Measurements from ENCODE around the gene FCGR3A. TPM values are rescaled to one million over a fixed set of nuclear protein-coding genes. Genes with fewer than 3 reads are reported as not detected.
"Not testable (repeated sequence)": the region's sequence is repeated elsewhere in the genome, so short reads cannot be mapped to it uniquely, and the experiment has no call there.

The FCGR3A gene
- total RNA-seq, 1 donor from 2014 or later, result not detected

DNA sequence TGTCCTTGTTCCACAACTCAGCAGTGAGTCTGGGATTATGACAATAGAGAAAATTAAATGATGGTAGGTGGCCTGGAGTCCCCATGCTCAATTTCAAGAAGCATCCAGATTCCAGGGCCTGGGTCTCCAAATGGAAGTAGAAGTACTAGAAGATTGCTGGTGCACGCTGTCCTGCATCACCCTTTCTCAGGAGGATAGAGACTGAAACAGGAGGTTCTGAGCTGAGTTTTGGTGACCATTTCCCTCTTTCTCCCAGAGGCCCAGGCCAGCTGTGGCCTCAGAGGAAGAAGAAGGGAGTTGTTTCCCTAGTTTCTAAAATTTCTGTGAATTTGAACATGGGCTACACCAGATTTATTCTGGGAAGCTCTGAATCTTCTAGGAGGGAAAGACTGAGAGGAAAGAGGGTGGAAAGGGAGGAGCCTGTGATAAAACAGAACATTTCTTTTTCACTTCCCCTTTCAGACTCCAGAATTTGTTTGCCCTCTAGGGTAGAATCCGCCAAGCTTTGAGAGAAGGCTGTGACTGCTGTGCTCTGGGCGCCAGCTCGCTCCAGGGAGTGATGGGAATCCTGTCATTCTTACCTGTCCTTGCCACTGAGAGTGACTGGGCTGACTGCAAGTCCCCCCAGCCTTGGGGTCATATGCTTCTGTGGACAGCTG is 31.4 kb upstream of the FCGR3A start:
- not testable (repeated sequence) for DNase-seq (ENCODE audit: extremely low spot score, unreplicated experiment); H3K9me3 Mint-ChIP-seq (ENCODE audit: unreplicated experiment); H3K36me3 Mint-ChIP-seq (ENCODE audit: unreplicated experiment); H3K4me3 Mint-ChIP-seq (ENCODE audit: unreplicated experiment); H3K27ac Mint-ChIP-seq (ENCODE audit: unreplicated experiment); H3K27me3 Mint-ChIP-seq (ENCODE audit: unreplicated experiment); H3K4me1 Mint-ChIP-seq (ENCODE audit: unreplicated experiment)

DNA sequence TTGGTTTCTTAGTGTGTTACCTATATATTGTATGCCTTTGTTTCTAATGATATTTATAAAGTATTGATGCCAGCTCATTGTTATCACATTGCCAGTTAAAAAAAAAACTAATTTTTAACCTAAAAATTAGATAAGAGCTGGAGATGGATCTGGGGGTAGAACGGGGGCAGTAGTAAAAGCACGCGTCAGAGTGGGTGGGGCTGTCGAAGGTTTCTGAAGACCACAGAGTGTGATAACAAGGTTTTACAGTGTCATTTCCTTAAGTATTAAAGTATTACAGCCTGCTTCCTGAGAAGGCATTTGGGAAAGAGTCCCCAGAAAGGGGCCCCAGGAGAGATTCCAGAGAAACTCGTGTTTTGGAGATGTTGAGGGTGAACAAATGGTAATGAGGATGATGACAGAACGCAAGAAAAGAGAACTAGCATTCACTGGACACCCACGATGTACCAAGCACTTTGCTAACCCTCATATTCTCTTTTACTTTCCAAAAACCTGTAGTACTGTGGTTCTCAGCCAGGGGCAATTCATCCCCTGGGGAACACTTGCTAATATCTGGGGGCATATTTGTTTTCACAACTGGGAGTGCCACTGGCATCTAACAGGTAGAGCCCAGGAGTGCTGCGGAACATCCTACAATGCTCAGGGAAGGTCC is 30.4 kb upstream of the FCGR3A start:
- not testable (repeated sequence) for H3K4me1 Mint-ChIP-seq (ENCODE audit: unreplicated experiment); H3K27ac Mint-ChIP-seq (ENCODE audit: unreplicated experiment); DNase-seq (ENCODE audit: extremely low spot score, unreplicated experiment)

GRCh38 chr1:161576676-161577075 is 27.1 kb upstream of the FCGR3A start:
- not testable (repeated sequence) for H3K27me3 Mint-ChIP-seq (ENCODE audit: unreplicated experiment); H3K4me1 Mint-ChIP-seq (ENCODE audit: unreplicated experiment); H3K27ac Mint-ChIP-seq (ENCODE audit: unreplicated experiment); DNase-seq (ENCODE audit: extremely low spot score, unreplicated experiment); H3K9me3 Mint-ChIP-seq (ENCODE audit: unreplicated experiment); H3K36me3 Mint-ChIP-seq (ENCODE audit: unreplicated experiment); H3K4me3 Mint-ChIP-seq (ENCODE audit: unreplicated experiment)

More for the DNA sequence above, 30.4 kb upstream of the FCGR3A start:
- H3K4me3 Mint-ChIP-seq (ENCODE audit: unreplicated experiment); H3K27me3 Mint-ChIP-seq (ENCODE audit: unreplicated experiment); H3K9me3 Mint-ChIP-seq (ENCODE audit: unreplicated experiment); H3K36me3 Mint-ChIP-seq (ENCODE audit: unreplicated experiment): not testable (repeated sequence)

DNA sequence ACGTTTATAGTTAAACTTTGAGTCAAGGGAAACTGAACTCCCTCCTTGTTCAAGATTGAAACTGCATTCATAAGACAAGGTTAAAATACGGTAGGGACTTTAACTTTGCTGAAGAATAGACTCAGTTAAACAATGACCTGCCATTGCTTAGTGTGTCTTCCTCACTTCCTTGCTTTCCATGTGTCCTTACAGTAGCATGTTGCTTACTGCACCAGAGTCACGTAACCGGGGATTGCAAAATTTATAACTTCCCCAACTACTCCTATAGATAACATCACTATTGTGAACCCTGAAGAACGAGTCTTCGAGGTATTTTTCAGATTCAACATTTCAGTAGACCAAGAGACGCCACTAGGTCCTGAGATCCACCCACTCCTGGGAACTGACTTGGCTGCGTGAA is 22.1 kb upstream of the FCGR3A start:
- H3K4me3 Mint-ChIP-seq (ENCODE audit: unreplicated experiment); H3K9me3 Mint-ChIP-seq (ENCODE audit: unreplicated experiment); DNase-seq (ENCODE audit: extremely low spot score, unreplicated experiment); H3K36me3 Mint-ChIP-seq (ENCODE audit: unreplicated experiment); H3K27me3 Mint-ChIP-seq (ENCODE audit: unreplicated experiment); H3K4me1 Mint-ChIP-seq (ENCODE audit: unreplicated experiment); H3K27ac Mint-ChIP-seq (ENCODE audit: unreplicated experiment): not testable (repeated sequence)

- H3K4me3 Mint-ChIP-seq (ENCODE audit: unreplicated experiment); DNase-seq (ENCODE audit: extremely low spot score, unreplicated experiment); H3K27ac Mint-ChIP-seq (ENCODE audit: unreplicated experiment); H3K9me3 Mint-ChIP-seq (ENCODE audit: unreplicated experiment); H3K4me1 Mint-ChIP-seq (ENCODE audit: unreplicated experiment); H3K36me3 Mint-ChIP-seq (ENCODE audit: unreplicated experiment): not testable (repeated sequence)
- peaks cover 22% of the 10 kb centered on the region for H3K27me3 Mint-ChIP-seq (ENCODE audit: unreplicated experiment)
Measured at GRCh38 chr1:161566602-161566960, 17.0 kb upstream of the FCGR3A start.

DNA sequence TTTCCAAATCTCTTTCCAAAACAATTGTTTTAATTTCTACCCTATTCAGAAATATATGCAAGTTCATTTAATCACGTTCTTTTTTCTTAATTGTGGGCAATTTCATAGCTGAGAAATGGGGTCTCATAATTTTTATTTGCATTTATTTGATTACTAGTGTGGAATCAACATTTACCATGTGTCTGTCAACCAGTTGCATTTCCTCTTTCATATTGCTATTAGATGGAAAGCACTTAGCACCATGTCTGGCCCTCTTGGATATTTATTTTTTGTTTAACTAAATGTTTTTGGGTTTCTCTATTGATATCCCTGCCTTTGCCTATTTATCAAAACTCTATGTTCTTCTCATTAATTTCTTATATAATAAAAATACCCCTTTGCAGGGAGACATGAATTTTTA is 13.9 kb upstream of the FCGR3A start:
- not testable (repeated sequence) for H3K27ac Mint-ChIP-seq (ENCODE audit: unreplicated experiment); H3K4me3 Mint-ChIP-seq (ENCODE audit: unreplicated experiment); H3K4me1 Mint-ChIP-seq (ENCODE audit: unreplicated experiment)

DNA sequence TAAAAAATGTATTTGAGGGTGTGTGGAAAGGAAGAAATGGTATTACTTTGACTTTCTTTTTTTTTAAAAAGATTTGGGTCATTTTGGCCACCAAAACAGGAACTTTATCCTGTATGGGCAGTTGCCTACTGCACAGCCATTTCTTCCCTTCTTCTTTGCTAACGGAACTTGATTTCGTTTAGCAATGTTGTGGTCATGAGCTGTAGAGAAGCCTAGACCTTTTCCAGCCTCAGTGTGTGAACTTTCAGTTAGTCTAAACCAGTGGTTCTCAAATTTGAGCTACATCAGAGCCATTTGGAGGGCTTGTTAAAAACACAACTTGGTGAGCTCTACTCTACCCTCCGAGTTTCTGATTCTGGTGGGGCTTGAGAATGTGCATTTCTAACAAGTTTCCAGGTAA is 12.8 kb upstream of the FCGR3A start:
- H3K9me3 Mint-ChIP-seq (ENCODE audit: unreplicated experiment); H3K4me3 Mint-ChIP-seq (ENCODE audit: unreplicated experiment); DNase-seq (ENCODE audit: extremely low spot score, unreplicated experiment); H3K4me1 Mint-ChIP-seq (ENCODE audit: unreplicated experiment); H3K27ac Mint-ChIP-seq (ENCODE audit: unreplicated experiment); H3K36me3 Mint-ChIP-seq (ENCODE audit: unreplicated experiment): not testable (repeated sequence)
- H3K27me3 Mint-ChIP-seq (ENCODE audit: unreplicated experiment), result peaks cover 20% of the 10 kb centered on the region

More for the DNA sequence above, 13.9 kb upstream of the FCGR3A start:
- H3K36me3 Mint-ChIP-seq (ENCODE audit: unreplicated experiment); DNase-seq (ENCODE audit: extremely low spot score, unreplicated experiment); H3K9me3 Mint-ChIP-seq (ENCODE audit: unreplicated experiment): not testable (repeated sequence)
- H3K27me3 Mint-ChIP-seq (ENCODE audit: unreplicated experiment), result peaks cover 20% of the 10 kb centered on the region

DNA sequence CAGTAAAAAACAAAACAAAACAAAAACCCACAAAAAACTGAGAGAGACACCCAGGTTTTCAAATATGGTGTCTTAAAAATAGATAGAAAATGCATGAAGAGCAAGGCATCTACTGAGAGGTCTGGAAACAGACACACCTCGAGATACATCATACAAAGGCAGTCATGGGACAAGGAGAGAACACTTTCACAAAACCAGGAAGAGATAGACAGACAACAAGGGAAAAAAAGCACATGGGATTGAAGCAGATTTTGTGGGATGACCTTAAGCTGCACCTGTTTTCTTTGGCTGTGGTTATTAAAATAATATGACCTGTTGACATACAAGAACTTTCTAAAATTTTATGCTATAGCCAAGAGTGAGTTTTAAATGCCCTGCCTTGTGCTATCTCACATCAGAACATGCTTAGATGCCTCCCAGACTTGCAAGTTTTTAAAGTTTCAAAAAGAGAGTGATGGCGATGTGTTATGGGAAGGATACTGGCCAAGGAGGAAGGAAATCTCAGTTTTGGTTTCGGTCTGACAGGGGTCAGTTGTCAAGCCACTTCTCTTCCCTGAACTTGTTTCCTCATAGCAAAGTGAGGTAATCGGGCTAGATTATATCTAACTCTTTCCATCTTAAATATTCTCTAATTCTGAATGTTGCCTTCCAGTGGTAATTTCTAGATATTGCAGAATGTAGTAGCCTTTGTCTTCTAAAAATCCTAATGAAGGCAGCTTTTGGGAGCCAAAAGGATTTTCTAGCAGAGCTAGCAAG is 11.5 kb upstream of the FCGR3A start:
- not testable (repeated sequence) for H3K4me1 Mint-ChIP-seq (ENCODE audit: unreplicated experiment); H3K36me3 Mint-ChIP-seq (ENCODE audit: unreplicated experiment); DNase-seq (ENCODE audit: extremely low spot score, unreplicated experiment); H3K9me3 Mint-ChIP-seq (ENCODE audit: unreplicated experiment); H3K27ac Mint-ChIP-seq (ENCODE audit: unreplicated experiment); H3K4me3 Mint-ChIP-seq (ENCODE audit: unreplicated experiment)
- peaks cover 17% of the 10 kb centered on the region for H3K27me3 Mint-ChIP-seq (ENCODE audit: unreplicated experiment)

- not testable (repeated sequence) for H3K27me3 Mint-ChIP-seq (ENCODE audit: unreplicated experiment); H3K4me3 Mint-ChIP-seq (ENCODE audit: unreplicated experiment); H3K4me1 Mint-ChIP-seq (ENCODE audit: unreplicated experiment); DNase-seq (ENCODE audit: extremely low spot score, unreplicated experiment); H3K9me3 Mint-ChIP-seq (ENCODE audit: unreplicated experiment); H3K27ac Mint-ChIP-seq (ENCODE audit: unreplicated experiment); H3K36me3 Mint-ChIP-seq (ENCODE audit: unreplicated experiment)
Measured at GRCh38 chr1:161557506-161558450, 8.2 kb upstream of the FCGR3A start.

GRCh38 chr1:161556990-161557389 is 7.4 kb upstream of the FCGR3A start:
- DNase-seq (ENCODE audit: extremely low spot score, unreplicated experiment); H3K9me3 Mint-ChIP-seq (ENCODE audit: unreplicated experiment); H3K27ac Mint-ChIP-seq (ENCODE audit: unreplicated experiment); H3K4me1 Mint-ChIP-seq (ENCODE audit: unreplicated experiment); H3K27me3 Mint-ChIP-seq (ENCODE audit: unreplicated experiment); H3K36me3 Mint-ChIP-seq (ENCODE audit: unreplicated experiment); H3K4me3 Mint-ChIP-seq (ENCODE audit: unreplicated experiment): not testable (repeated sequence)

DNA sequence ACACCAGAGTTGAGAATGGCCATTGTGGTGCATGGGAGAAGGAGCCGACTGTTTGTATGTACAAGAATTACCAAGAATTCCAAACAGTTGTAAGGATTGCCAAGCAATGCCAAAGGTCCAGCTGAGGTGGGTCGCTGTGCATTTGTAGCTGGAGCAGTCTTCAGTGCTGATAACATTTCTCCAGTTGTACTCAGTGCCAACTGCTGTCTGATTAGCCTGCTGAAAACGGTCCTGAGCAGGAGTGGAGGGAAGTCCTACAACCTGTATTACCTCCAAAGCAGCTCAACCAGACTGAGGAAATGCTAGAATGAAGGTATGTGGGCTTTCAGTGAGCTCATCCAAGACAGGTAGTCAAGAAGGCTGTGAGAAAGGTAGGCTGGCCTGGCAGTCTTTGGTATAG is 6.5 kb upstream of the FCGR3A start:
- H3K36me3 Mint-ChIP-seq (ENCODE audit: unreplicated experiment); H3K9me3 Mint-ChIP-seq (ENCODE audit: unreplicated experiment); H3K4me3 Mint-ChIP-seq (ENCODE audit: unreplicated experiment); H3K27ac Mint-ChIP-seq (ENCODE audit: unreplicated experiment); H3K27me3 Mint-ChIP-seq (ENCODE audit: unreplicated experiment); DNase-seq (ENCODE audit: extremely low spot score, unreplicated experiment); H3K4me1 Mint-ChIP-seq (ENCODE audit: unreplicated experiment): not testable (repeated sequence)

Measured in osteocyte (in vitro differentiated cells).